CD14-positive monocyte (primary cell): ENCODE results near the gene DENND1B. TPM values are rescaled to one million over a fixed set of nuclear protein-coding genes. Genes with fewer than 3 reads are reported as not detected.

ENCODE experiments used
- DNase-seq, 3 donors: peaks; one replicate each; pipeline ENCODE4 v3.0.0-alpha.2; 2011 to 2022
- H2AFZ ChIP-seq: 2 replicates; pipeline ENCODE4 v1.6.0; 2012; ENCODE audit warnings: mild to moderate bottlenecking, low read depth, low read length, inconsistent platforms; ENCODE audit not compliant: insufficient read depth, poor library complexity, severe bottlenecking
- H3K27ac ChIP-seq, 2 donors: 1 replicate in 1 of 2; 2 replicates in 1 of 2; pipeline ENCODE4 v1.5.1; 2012 to 2013; ENCODE audit warnings: low read length in 2 of 2, control low read depth in 1 of 2, inconsistent platforms in 1 of 2, low read depth in 1 of 2, mild to moderate bottlenecking in 1 of 2
- H3K27me3 ChIP-seq, 2 donors: one replicate each; pipeline versions ENCODE4 v1.6.0 to v1.6.1; 2011 to 2013; ENCODE audit warnings: low read length in 2 of 2; ENCODE audit not compliant: control insufficient read depth in 2 of 2, insufficient read depth in 2 of 2
- H3K36me3 ChIP-seq, 2 donors: replicated peaks in 1 of 2; 1 replicate in 1 of 2; 2 replicates in 1 of 2; pipeline versions ENCODE4 v1.5.1 to v1.6.1; 2012 to 2013; ENCODE audit warnings: low read length in 2 of 2, control low read depth in 1 of 2, inconsistent platforms in 1 of 2, mild to moderate bottlenecking in 1 of 2; ENCODE audit not compliant: insufficient read depth in 2 of 2, control insufficient read depth in 1 of 2
- H3K4me1 ChIP-seq, 2 donors: 1 replicate in 1 of 2; 2 replicates in 1 of 2; pipeline versions ENCODE4 v1.5.1 to v1.6.1; 2012 to 2013; ENCODE audit warnings: low read length in 2 of 2, control low read depth in 1 of 2, inconsistent platforms in 1 of 2, mild to moderate bottlenecking in 1 of 2, moderate library complexity in 1 of 2; ENCODE audit not compliant: insufficient read depth in 2 of 2, control insufficient read depth in 1 of 2
- H3K4me2 ChIP-seq: replicated peaks from 2 replicates; pipeline ENCODE3; 2012; ENCODE audit warnings: low read length, moderate library complexity, mild to moderate bottlenecking; ENCODE audit not compliant: poor library complexity, severe bottlenecking; ENCODE audit errors: extremely low read depth
- H3K4me3 ChIP-seq, 3 experiments: fragments of 200-600 bp in 1 of 3; sonication (generic) in 1 of 3; replicated peaks in 1 of 3; 1 replicate in 2 of 3; 2 replicates in 1 of 3; pipeline ENCODE4 v1.5.1; 2011 to 2013; ENCODE audit warnings: low read length in 3 of 3, mild to moderate bottlenecking in 3 of 3, control low read depth in 2 of 3, low read depth in 2 of 3, inconsistent platforms in 1 of 3, moderate library complexity in 1 of 3
- H3K79me2 ChIP-seq: 2 replicates; pipeline ENCODE4 v1.6.0; 2012; ENCODE audit warnings: mild to moderate bottlenecking, control low read depth, inconsistent platforms, low read length, moderate library complexity; ENCODE audit not compliant: insufficient read depth
- H3K9ac ChIP-seq: 2 replicates; pipeline ENCODE4 v1.6.0; 2017; ENCODE audit warnings: low read length, mild to moderate bottlenecking; ENCODE audit not compliant: insufficient read depth, poor library complexity, severe bottlenecking
- H3K9me3 ChIP-seq, 2 donors: replicated peaks in 1 of 2; 1 replicate in 1 of 2; 2 replicates in 1 of 2; pipeline versions ENCODE4 v1.5.1 to v1.6.1; 2012 to 2013; ENCODE audit warnings: low read length in 2 of 2, control low read depth in 1 of 2; ENCODE audit not compliant: control insufficient read depth in 1 of 2, insufficient read depth in 1 of 2
- H4K20me1 ChIP-seq: 2 replicates; pipeline ENCODE4 v1.6.0; 2012; ENCODE audit warnings: mild to moderate bottlenecking, low read length, control low read depth, moderate library complexity; ENCODE audit not compliant: insufficient read depth
- H3K27ac Mint-ChIP-seq, 7 donors: one replicate each; pipeline ENCODE4 v1.8.0; 2020; ENCODE audit warnings: mild to moderate bottlenecking in 7 of 7, mixed read lengths in 7 of 7, moderate library complexity in 6 of 7, inconsistent platforms in 2 of 7
- H3K27me3 Mint-ChIP-seq, 3 donors: one replicate each; pipeline ENCODE4 v1.8.0; 2021 to 2022; ENCODE audit warnings: low read depth in 3 of 3, mild to moderate bottlenecking in 3 of 3, mixed read lengths in 3 of 3, moderate library complexity in 3 of 3, inconsistent platforms in 1 of 3
- H3K36me3 Mint-ChIP-seq, 2 donors: one replicate each; pipeline ENCODE4 v1.8.0; 2020; ENCODE audit warnings: mixed read lengths in 2 of 2, inconsistent platforms in 1 of 2, mild to moderate bottlenecking in 1 of 2
- H3K4me1 Mint-ChIP-seq: one replicate; pipeline ENCODE4 v1.8.0; 2020; ENCODE audit warnings: mild to moderate bottlenecking, mixed read lengths
- H3K4me3 Mint-ChIP-seq, 2 donors: one replicate each; pipeline ENCODE4 v1.8.0; 2020; ENCODE audit warnings: mild to moderate bottlenecking in 2 of 2, mixed read lengths in 2 of 2, moderate library complexity in 1 of 2
- H3K9me3 Mint-ChIP-seq, 7 donors: one replicate each; pipeline ENCODE4 v1.8.0; 2020 to 2022; ENCODE audit warnings: mixed read lengths in 7 of 7, mild to moderate bottlenecking in 6 of 7, moderate library complexity in 6 of 7, inconsistent platforms in 2 of 7
- CTCF ChIP-seq: fragments of 200-600 bp; IDR thresholded peaks from one replicate; pipeline ENCODE4 v1.8.0; 2022; ENCODE audit warnings: antibody characterized with exemption, mild to moderate bottlenecking
- WGBS: methylation state at CpG from one replicate; pipeline ENCODE4 v1.1.5; 2013; ENCODE audit warnings: missing lambda C conversion rate; ENCODE audit not compliant: insufficient coverage; 5-methylcytosine and 5-hydroxymethylcytosine counted together
- intact Hi-C, 2 donors: fragments of 100-400 bp; cut with micrococcal nuclease; formaldehyde crosslinking; loops; one replicate each; pipeline versions ENCODE4 v1.15.0 to v1.15.1; 2023
- polyA plus RNA-seq, 3 donors: library from polyadenylated mRNA; depleted of rRNA in 1 of 3; unstranded in 2 of 3; stranded (reverse) in 1 of 3; fragments of 300-500 nt in 2 of 3; fragments of >200 nt in 1 of 3; fragmentation: Illumina TruSeq in 2 of 3; gene quantifications; 1 replicate in 2 of 3; 2 replicates in 1 of 3; pipeline ENCODE4 v1.2.3, GENCODE V29; 2012 to 2021

Gene DENND1B
- polyA plus RNA-seq, 3 donors: 3.0 to 8.2 (median 5.7) TPM

GRCh38 chr1:197673292-197673691, 102.0 kb downstream of the DENND1B start:
- H3K9ac ChIP-seq: no peak overlapping the region
- peaks cover 0 to 2% (median 0%) of the 10 kb centered on the region in 3 donors for H3K27me3 Mint-ChIP-seq
- WGBS: no CpG with 5 or more reads among the region's 2 CpGs
- H3K4me2 ChIP-seq: no peak overlapping the region
- peaks cover 6% of the 10 kb centered on the region for H3K4me1 Mint-ChIP-seq
- no peaks in the 10 kb centered on the region for H3K9me3 ChIP-seq
- no peaks in the 10 kb centered on the region for H4K20me1 ChIP-seq
- H3K27ac ChIP-seq: no peak overlapping the region
- H3K36me3 Mint-ChIP-seq: peaks cover 4 to 8% of the 10 kb centered on the region in 2 donors
- H3K27me3 ChIP-seq: no peaks in the 10 kb centered on the region
- H2AFZ ChIP-seq: no peak overlapping the region
- peaks cover 0 to 4% of the 10 kb centered on the region in 2 donors for H3K4me1 ChIP-seq
- DNase-seq: no peak
- H3K9me3 Mint-ChIP-seq: no peaks in the 10 kb centered on the region
- H3K4me3 Mint-ChIP-seq: no peak overlapping the region
- peaks cover 13% of the 10 kb centered on the region for H3K79me2 ChIP-seq
- H3K36me3 ChIP-seq: no peaks in the 10 kb centered on the region
- H3K27ac Mint-ChIP-seq: no peak overlapping the region
- intact Hi-C loops: no loop called here
- no peak for TF ChIP-seq CTCF
- H3K4me3 ChIP-seq: no peak overlapping the region

- Histone ChIP-seq H3K79me2 (peaks cover 13% of the 10 kb centered on the region), H3K4me3 (no peak overlapping the region), H3K27ac (no peak overlapping the region), H3K9me3 (no peaks in the 10 kb centered on the region), H3K4me2 (no peak overlapping the region), H3K9ac (no peak overlapping the region), H3K4me1 (peaks cover 0 to 4% of the 10 kb centered on the region in 2 donors), H4K20me1 (no peaks in the 10 kb centered on the region), H3K36me3 (no peaks in the 10 kb centered on the region), H2AFZ (no peak overlapping the region), H3K27me3 (no peaks in the 10 kb centered on the region)
- Mint-ChIP-seq H3K4me1 (peaks cover 6% of the 10 kb centered on the region), H3K27me3 (peaks cover 0 to 2% (median 0%) of the 10 kb centered on the region in 3 donors), H3K36me3 (peaks cover 4 to 8% of the 10 kb centered on the region in 2 donors), H3K9me3 (peaks cover 0 to 2% (median 0%) of the 10 kb centered on the region in 7 donors), H3K27ac (no peak overlapping the region), H3K4me3 (no peak overlapping the region)
- no CpG with 5 or more reads among the region's 1 CpG for WGBS
- intact Hi-C loops: no loop called here
- no peak for DNase-seq
- TF ChIP-seq CTCF: no peak
These were observed 102.9 kb downstream of the DENND1B start for GRCh38 chr1:197672347-197672746.
